ENCODE data around the gene ZNF24. TPM values are rescaled to one million over a fixed set of nuclear protein-coding genes. Genes with fewer than 3 reads are reported as not detected.

The ZNF24 gene
- total RNA-seq, 1 experiment from 2014 or later = 46.8 TPM

DNA sequence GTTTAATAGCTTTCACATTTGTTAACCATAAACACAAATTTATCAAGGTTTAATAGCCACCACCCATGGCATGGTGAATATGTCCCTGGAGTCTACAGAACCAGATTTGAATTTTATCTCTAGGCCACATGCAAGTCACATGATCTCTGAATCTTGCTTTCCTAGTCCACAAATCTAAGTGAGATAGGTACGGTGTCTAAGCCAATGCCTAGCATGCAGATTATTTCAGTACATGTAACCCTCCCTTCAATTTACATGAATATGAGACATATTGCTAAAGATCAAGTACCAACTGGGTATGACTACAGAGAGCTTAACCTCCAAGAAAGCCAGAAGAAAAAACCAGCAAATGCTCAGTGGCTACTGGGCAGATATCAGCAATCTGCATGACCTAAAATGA lies 10.0 kb downstream of the ZNF24 start:
- Histone ChIP-seq H3K4me3 (ENCODE audit: low read depth in 2 of 2, low read length in 2 of 2) (no peak overlapping the region), H3K27ac (ENCODE audit: low read length) (no peak overlapping the region), H3K9me3 (ENCODE audit: control insufficient read depth, insufficient read depth, low read depth, low read length) (no peaks in the 10 kb centered on the region), H3K27me3 (ENCODE audit: control insufficient read depth, insufficient read depth, low read length) (no peaks in the 10 kb centered on the region), H3K36me3 (ENCODE audit: control insufficient read depth, insufficient read depth, low read length) (peaks cover 51% of the 10 kb centered on the region), H3K4me1 (ENCODE audit: control insufficient read depth, insufficient read depth, low read length) (no peaks in the 10 kb centered on the region)
- ATAC-seq = no peak
- TF ChIP-seq, protein P1, sequence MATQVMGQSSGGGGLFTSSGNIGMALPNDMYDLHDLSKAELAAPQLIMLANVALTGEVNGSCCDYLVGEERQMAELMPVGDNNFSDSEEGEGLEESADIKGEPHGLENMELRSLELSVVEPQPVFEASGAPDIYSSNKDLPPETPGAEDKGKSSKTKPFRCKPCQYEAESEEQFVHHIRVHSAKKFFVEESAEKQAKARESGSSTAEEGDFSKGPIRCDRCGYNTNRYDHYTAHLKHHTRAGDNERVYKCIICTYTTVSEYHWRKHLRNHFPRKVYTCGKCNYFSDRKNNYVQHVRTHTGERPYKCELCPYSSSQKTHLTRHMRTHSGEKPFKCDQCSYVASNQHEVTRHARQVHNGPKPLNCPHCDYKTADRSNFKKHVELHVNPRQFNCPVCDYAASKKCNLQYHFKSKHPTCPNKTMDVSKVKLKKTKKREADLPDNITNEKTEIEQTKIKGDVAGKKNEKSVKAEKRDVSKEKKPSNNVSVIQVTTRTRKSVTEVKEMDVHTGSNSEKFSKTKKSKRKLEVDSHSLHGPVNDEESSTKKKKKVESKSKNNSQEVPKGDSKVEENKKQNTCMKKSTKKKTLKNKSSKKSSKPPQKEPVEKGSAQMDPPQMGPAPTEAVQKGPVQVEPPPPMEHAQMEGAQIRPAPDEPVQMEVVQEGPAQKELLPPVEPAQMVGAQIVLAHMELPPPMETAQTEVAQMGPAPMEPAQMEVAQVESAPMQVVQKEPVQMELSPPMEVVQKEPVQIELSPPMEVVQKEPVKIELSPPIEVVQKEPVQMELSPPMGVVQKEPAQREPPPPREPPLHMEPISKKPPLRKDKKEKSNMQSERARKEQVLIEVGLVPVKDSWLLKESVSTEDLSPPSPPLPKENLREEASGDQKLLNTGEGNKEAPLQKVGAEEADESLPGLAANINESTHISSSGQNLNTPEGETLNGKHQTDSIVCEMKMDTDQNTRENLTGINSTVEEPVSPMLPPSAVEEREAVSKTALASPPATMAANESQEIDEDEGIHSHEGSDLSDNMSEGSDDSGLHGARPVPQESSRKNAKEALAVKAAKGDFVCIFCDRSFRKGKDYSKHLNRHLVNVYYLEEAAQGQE (IDR thresholded peaks at IDR 0.05; ENCODE audit: insufficient read depth in 1 of 2, low read depth in 2 of 2, low read length in 1 of 2) = no peak
- TF ChIP-seq CTCF (IDR thresholded peaks at IDR 0.05) (no peak), SIN3A (IDR thresholded peaks at IDR 0.05; ENCODE audit: borderline replicate concordance, insufficient read depth, low read depth, low read length) (no peak), TCF7L2 (IDR thresholded peaks at IDR 0.05; ENCODE audit: low read depth, low read length) (no peak), POLR2AphosphoS5 (IDR thresholded peaks at IDR 0.05; ENCODE audit: low read depth, low read length) (no peak)
- DNase-seq (ENCODE audit: low read depth, low spot score) = no peak
- intact Hi-C loops (cut with micrococcal nuclease; ENCODE audit: unreplicated experiment) = no loop called here
- CTCF ChIA-PET = no interaction called here
- in situ Hi-C loops (cut with HindIII; ENCODE audit: low pct_unique_long_range_greater_than_20kb, low sequenced_read_pairs) = no loop called here
- BruUV-seq (replicated peaks) = no TSS peak
- POLR2A ChIA-PET = no interaction called here

DNA sequence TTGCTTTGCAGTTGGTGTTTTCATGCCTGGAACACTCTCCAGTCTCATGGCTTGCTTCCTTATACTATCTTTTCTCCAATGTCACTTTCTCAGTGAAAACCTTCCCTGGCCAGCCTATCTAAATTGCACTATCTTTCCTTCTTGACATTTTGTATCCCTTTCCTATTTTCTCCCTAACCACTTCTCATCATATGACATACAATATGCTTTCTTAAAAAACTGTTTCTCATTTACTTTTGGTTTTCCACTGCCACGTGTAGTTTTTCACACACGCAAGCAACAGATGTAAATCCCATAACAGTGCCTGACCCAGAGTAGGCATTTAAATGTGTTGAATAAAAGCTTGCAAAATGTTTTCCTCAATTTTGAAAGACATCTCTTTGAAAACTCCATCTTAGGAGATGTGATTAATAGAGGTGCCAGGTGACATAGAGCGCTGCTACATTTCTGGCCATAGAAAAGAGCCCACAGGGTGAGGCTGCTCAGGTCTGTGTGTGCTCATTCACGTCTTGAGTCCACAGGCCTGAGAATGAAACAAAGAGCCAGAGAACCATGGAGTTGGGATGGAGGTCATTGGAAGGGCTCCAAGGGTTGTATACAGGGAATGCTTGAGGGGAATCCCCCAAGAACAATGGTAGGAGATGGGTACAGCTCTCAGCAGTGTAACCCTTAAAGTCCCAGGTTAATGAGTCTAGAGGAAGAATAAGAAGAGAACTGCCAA lies 12.7 kb downstream of the ZNF24 start:
- Histone ChIP-seq H3K9me3 (ENCODE audit: control insufficient read depth, insufficient read depth, low read depth, low read length) (no peaks in the 10 kb centered on the region; the same call in 1 of the 2 replicates), H3K36me3 (ENCODE audit: control insufficient read depth, insufficient read depth, low read length) (peaks cover 25% of the 10 kb centered on the region), H3K27me3 (ENCODE audit: control insufficient read depth, insufficient read depth, low read length) (no peaks in the 10 kb centered on the region), H3K4me3 (ENCODE audit: low read depth in 2 of 2, low read length in 2 of 2) (no peak overlapping the region), H3K27ac (ENCODE audit: low read length) (no peak overlapping the region), H3K4me1 (ENCODE audit: control insufficient read depth, insufficient read depth, low read length) (no peaks in the 10 kb centered on the region)
- ChIA-PET CTCF (no interaction called here), POLR2A (no interaction called here)
- TF ChIP-seq SIN3A (IDR thresholded peaks at IDR 0.05; ENCODE audit: borderline replicate concordance, insufficient read depth, low read depth, low read length) (no peak), TCF7L2 (IDR thresholded peaks at IDR 0.05; ENCODE audit: low read depth, low read length) (no peak), CTCF (IDR thresholded peaks at IDR 0.05) (no peak)
- DNase-seq (ENCODE audit: low read depth, low spot score) (no peak), ATAC-seq (no peak)
- no TSS peak for BruUV-seq (replicated peaks)
- in situ Hi-C loops (cut with HindIII; ENCODE audit: low pct_unique_long_range_greater_than_20kb, low sequenced_read_pairs) = no loop called here
- intact Hi-C loops (cut with micrococcal nuclease; ENCODE audit: unreplicated experiment) = no loop called here

Measured in Panc1 (cell line).